ENCODE measurements around the gene THEMIS.

DNA sequence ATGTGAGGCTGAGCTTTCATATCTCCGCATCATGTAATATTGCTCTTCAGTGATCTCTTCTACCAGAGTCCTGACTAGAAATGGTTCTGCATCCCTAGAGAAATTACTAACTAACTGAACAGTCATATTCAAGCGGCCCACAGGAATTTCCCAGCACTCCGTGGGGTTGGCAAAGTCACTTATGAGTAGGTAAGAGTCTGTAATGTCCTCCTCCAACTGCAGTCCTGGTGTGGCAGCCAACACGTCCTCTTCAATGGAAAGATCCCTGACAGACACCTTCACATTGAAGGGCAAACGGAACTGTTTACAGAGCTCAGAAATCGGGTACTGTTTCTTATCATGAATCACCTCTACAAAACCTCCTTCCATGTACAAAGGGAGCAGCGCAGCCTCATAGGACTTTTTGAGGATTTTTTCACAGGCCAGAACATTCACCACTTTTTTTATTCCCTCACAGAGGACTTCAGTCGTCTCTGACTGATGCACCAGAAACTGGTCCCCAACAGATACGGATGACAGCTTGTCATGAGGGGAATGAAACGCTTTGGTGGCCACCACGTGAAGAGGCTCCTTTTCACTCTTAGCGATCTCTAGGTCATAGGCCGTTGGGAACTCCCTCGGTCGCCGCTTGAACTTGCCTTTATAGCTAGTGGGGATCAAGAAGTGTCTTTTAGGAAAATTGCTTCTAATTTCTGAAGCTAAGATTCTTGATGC is 87.7 kb downstream of the THEMIS start:
- no peak for TF ChIP-seq CTCF (IDR thresholded peaks at IDR 0.05)
- TF ChIP-seq EZH2 (IDR thresholded peaks at IDR 0.05), result no peak
- TF ChIP-seq EZH2phosphoT487 (IDR thresholded peaks at IDR 0.05), result no peak
